ENCODE measurements around the gene IPCEF1. TPM values are rescaled to one million over a fixed set of nuclear protein-coding genes. Genes with fewer than 3 reads are reported as not detected.

Gene IPCEF1
- total and polyA plus RNA-seq, 2 of the 8 experiments (the other 6 are each of a cell fraction or from before 2014, with no cell fraction given) = 0.41 to 0.78 TPM

DNA sequence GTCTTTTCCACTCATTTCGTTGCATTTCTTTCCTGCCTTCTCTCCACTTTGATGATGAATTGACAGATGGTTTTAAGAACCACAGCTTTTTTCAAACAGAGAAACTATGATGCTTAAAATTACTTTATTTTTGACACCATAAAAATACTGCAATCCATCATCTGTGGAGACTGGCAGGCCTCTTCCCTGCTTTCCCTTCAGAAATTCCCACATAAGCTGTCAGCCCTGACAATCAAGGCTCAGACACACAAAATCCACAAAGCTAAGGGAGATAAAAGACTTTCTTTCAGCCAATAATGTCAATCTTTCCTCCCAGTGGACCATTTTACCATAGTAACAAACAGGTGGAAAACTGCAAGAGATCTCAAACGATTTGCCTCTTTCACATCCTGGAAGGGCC lies 82.4 kb downstream of the IPCEF1 start:
- H2BK120ac ChIP-seq (replicated peaks; ENCODE audit: low read depth, low read length) = no peak overlapping the region
- no peaks in the 10 kb centered on the region for H3K79me2 ChIP-seq (ENCODE audit: control insufficient read depth in 1 of 2, insufficient read depth in 2 of 2, low read length in 2 of 2)
- no peaks in the 10 kb centered on the region for H3K27me3 ChIP-seq (replicated peaks in 1 of 4; ENCODE audit: control insufficient read depth in 3 of 4, extremely low read depth in 1 of 4, insufficient read depth in 3 of 4, low read length in 3 of 4)
- no peak overlapping the region for H4K5ac ChIP-seq (ENCODE audit: insufficient read length, low read depth, low read length)
- H2BK5ac ChIP-seq (ENCODE audit: low read depth, low read length) = no peak overlapping the region
- H2AK5ac ChIP-seq (ENCODE audit: low read depth, low read length) = no peak overlapping the region
- H3K23ac ChIP-seq (ENCODE audit: insufficient read length) = no peak overlapping the region
- H2BK15ac ChIP-seq (ENCODE audit: low read length) = no peak overlapping the region
- DNase-seq (ENCODE audit: low read depth in 1 of 2, low spot score in 2 of 2) (no peak), FAIRE-seq (no peak)
- H3K9me3 ChIP-seq (ENCODE audit: insufficient read depth in 2 of 2, low read depth in 1 of 2, low read length in 1 of 2) = no peaks in the 10 kb centered on the region
- H2BK20ac ChIP-seq (ENCODE audit: low read length) = no peak overlapping the region
- CTCF ChIA-PET (ENCODE audit: partially characterized antibody) = interaction anchor here (0.6 to 4.1 kb wide), 4 partner anchors 100 to 421 kb away, joined by 3 to 30 read pairs (median 5); no protein-coding TSS in a partner anchor
- H3K18ac ChIP-seq (ENCODE audit: extremely low read depth, low read length) = no peak overlapping the region
- H2AFZ ChIP-seq (ENCODE audit: low read length) = no peak overlapping the region
- WGBS, 2 experiments (ENCODE audit: extremely low coverage in 1 of 2, insufficient coverage in 1 of 2, insufficient read length in 1 of 2, insufficient replicate concordance in 2 of 2, low coverage in 1 of 2, low lambda C conversion rate in 2 of 2, missing lambda C conversion rate in 1 of 2) = 92% methylated on average over 2 of the region's 2 CpGs; no CpG with 5 or more reads in 1 of the 2 experiments
- H3K27ac ChIP-seq (ENCODE audit: low read depth, low read length) = no peak overlapping the region
- H3K23me2 ChIP-seq (ENCODE audit: low read depth, low read length) = no peaks in the 10 kb centered on the region
- H2BK12ac ChIP-seq (ENCODE audit: low read depth, low read length) = no peak overlapping the region
- H4K20me1 ChIP-seq (replicated peaks in 1 of 2; ENCODE audit: control insufficient read depth in 1 of 2, insufficient read depth in 2 of 2, low read length in 2 of 2) = no peaks in the 10 kb centered on the region
- H3K4me1 ChIP-seq (replicated peaks in 1 of 4; ENCODE audit: control insufficient read depth in 3 of 4, insufficient read depth in 4 of 4, low read length in 3 of 4) = no peaks in the 10 kb centered on the region
- POLR2A ChIA-PET (ENCODE audit: partially characterized antibody) = no interaction called here
- H3K56ac ChIP-seq (replicated peaks; ENCODE audit: insufficient read length, low read depth, low read length) = no peak overlapping the region
- H3K4me3 ChIP-seq (ENCODE audit: extremely low read depth in 1 of 4, insufficient read depth in 2 of 4, low read depth in 3 of 4, low read length in 4 of 4) = no peak overlapping the region
- H4K8ac ChIP-seq (ENCODE audit: extremely low read depth, insufficient read depth, low read length) = no peak overlapping the region
- no peaks in the 10 kb centered on the region for H3K36me3 ChIP-seq (ENCODE audit: control insufficient read depth in 2 of 4, insufficient read depth in 4 of 4, low read length in 3 of 4)
- no peak overlapping the region for H3K4me2 ChIP-seq (ENCODE audit: insufficient read depth in 1 of 2, low read depth in 2 of 2, low read length in 2 of 2)
- no peaks in the 10 kb centered on the region for H3K79me1 ChIP-seq (ENCODE audit: low read depth, low read length)
- no peak overlapping the region for H3K4ac ChIP-seq (replicated peaks; ENCODE audit: insufficient read length, low read depth, low read length)
- no peak overlapping the region for H3K9ac ChIP-seq (replicated peaks in 1 of 4; ENCODE audit: extremely low read depth in 1 of 4, low read depth in 3 of 4, low read length in 3 of 4)
- no peak overlapping the region for H4K91ac ChIP-seq (replicated peaks; ENCODE audit: insufficient read length, low read length)
- H3K14ac ChIP-seq (ENCODE audit: insufficient read length) = no peak overlapping the region
- TF ChIP-seq JUN (IDR thresholded peaks at IDR 0.05; ENCODE audit: low read depth, low read length) = no peak
- TF ChIP-seq BRCA1 (IDR thresholded peaks at IDR 0.05; ENCODE audit: low read depth, low read length) = no peak
- TF ChIP-seq BACH1 (IDR thresholded peaks at IDR 0.05; ENCODE audit: low read length) = no peak
- TF ChIP-seq KDM5A (IDR thresholded peaks at IDR 0.05; ENCODE audit: low read length) = no peak
- no peak for TF ChIP-seq SIX5 (IDR thresholded peaks at IDR 0.05; ENCODE audit: low read depth, low read length)
- TF ChIP-seq SUZ12 (IDR thresholded peaks at IDR 0.05; ENCODE audit: low read length) = no peak
- no peak for TF ChIP-seq EZH2 (IDR thresholded peaks at IDR 0.05; ENCODE audit: low read depth, low read length, severe bottlenecking)
- TF ChIP-seq, protein P1, sequence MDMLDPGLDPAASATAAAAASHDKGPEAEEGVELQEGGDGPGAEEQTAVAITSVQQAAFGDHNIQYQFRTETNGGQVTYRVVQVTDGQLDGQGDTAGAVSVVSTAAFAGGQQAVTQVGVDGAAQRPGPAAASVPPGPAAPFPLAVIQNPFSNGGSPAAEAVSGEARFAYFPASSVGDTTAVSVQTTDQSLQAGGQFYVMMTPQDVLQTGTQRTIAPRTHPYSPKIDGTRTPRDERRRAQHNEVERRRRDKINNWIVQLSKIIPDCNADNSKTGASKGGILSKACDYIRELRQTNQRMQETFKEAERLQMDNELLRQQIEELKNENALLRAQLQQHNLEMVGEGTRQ (IDR thresholded peaks at IDR 0.05; ENCODE audit: low read length) = no peak
- TF ChIP-seq SP4 (IDR thresholded peaks at IDR 0.05; ENCODE audit: low read length) = no peak
- TF ChIP-seq RFX5 (IDR thresholded peaks at IDR 0.05; ENCODE audit: borderline replicate concordance, low read depth, low read length) = no peak
- no peak for TF ChIP-seq GABPA (IDR thresholded peaks at IDR 0.05; ENCODE audit: borderline replicate concordance, insufficient read depth, low read length)
- TF ChIP-seq ZNF274 (IDR thresholded peaks at IDR 0.05; ENCODE audit: borderline replicate concordance, extremely low read depth, low read length) = no peak
